HL-60 (cell line): ENCODE results near the gene BLTP3B.

ENCODE experiments used
- GABPA ChIP-seq: IDR thresholded peaks from 2 replicates; pipeline ENCODE4 v1.6.1; 2012; ENCODE audit warnings: low read depth
- POLR2AphosphoS5 ChIP-seq: IDR thresholded peaks from 2 replicates; pipeline ENCODE4 v1.6.1; 2012; ENCODE audit warnings: low read depth
- TF ChIP-seq, protein P1 (sequence below): IDR thresholded peaks from one replicate; pipeline ENCODE4 v1.5.1; 2011; ENCODE audit warnings: low read length, control low read depth, inconsistent platforms; ENCODE audit not compliant: insufficient read depth
- TF ChIP-seq, protein P2 (sequence below): IDR thresholded peaks from 2 replicates; pipeline ENCODE4 v1.6.1; 2012; ENCODE audit warnings: low read depth; ENCODE audit not compliant: insufficient replicate concordance

- TF ChIP-seq, protein P1, sequence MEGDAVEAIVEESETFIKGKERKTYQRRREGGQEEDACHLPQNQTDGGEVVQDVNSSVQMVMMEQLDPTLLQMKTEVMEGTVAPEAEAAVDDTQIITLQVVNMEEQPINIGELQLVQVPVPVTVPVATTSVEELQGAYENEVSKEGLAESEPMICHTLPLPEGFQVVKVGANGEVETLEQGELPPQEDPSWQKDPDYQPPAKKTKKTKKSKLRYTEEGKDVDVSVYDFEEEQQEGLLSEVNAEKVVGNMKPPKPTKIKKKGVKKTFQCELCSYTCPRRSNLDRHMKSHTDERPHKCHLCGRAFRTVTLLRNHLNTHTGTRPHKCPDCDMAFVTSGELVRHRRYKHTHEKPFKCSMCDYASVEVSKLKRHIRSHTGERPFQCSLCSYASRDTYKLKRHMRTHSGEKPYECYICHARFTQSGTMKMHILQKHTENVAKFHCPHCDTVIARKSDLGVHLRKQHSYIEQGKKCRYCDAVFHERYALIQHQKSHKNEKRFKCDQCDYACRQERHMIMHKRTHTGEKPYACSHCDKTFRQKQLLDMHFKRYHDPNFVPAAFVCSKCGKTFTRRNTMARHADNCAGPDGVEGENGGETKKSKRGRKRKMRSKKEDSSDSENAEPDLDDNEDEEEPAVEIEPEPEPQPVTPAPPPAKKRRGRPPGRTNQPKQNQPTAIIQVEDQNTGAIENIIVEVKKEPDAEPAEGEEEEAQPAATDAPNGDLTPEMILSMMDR: no peak
- TF ChIP-seq POLR2AphosphoS5: no peak
- TF ChIP-seq GABPA: no peak
- TF ChIP-seq, protein P2, sequence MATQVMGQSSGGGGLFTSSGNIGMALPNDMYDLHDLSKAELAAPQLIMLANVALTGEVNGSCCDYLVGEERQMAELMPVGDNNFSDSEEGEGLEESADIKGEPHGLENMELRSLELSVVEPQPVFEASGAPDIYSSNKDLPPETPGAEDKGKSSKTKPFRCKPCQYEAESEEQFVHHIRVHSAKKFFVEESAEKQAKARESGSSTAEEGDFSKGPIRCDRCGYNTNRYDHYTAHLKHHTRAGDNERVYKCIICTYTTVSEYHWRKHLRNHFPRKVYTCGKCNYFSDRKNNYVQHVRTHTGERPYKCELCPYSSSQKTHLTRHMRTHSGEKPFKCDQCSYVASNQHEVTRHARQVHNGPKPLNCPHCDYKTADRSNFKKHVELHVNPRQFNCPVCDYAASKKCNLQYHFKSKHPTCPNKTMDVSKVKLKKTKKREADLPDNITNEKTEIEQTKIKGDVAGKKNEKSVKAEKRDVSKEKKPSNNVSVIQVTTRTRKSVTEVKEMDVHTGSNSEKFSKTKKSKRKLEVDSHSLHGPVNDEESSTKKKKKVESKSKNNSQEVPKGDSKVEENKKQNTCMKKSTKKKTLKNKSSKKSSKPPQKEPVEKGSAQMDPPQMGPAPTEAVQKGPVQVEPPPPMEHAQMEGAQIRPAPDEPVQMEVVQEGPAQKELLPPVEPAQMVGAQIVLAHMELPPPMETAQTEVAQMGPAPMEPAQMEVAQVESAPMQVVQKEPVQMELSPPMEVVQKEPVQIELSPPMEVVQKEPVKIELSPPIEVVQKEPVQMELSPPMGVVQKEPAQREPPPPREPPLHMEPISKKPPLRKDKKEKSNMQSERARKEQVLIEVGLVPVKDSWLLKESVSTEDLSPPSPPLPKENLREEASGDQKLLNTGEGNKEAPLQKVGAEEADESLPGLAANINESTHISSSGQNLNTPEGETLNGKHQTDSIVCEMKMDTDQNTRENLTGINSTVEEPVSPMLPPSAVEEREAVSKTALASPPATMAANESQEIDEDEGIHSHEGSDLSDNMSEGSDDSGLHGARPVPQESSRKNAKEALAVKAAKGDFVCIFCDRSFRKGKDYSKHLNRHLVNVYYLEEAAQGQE: no peak
Observed at GRCh38 chr12:100153131-100153530, 10.5 kb upstream of the BLTP3B start.
